Dermis microvascular lymphatic vessel endothelial cell (primary cell): ENCODE results near the gene ANKMY2. TPM values are rescaled to one million over a fixed set of nuclear protein-coding genes. Genes with fewer than 3 reads are reported as not detected.

ENCODE experiments used
- DNase-seq, 2 donors: peaks; one replicate each; pipeline versions ENCODE4 v3.0.0 to v3.0.0-alpha.2; 2010; ENCODE audit warnings: low read depth in 2 of 2
- total RNA-seq: library from RNA; depleted of rRNA; stranded (reverse); fragments of >200 nt; gene quantifications from 2 replicates; pipeline ENCODE4 v1.2.1, GENCODE V29; 2014

Gene ANKMY2
- total RNA-seq, 1 donor from 2014 or later = 8.5 TPM

- DNase-seq = no peak
Measured at GRCh38 chr7:16583834-16584233, 61.7 kb downstream of the ANKMY2 start.

DNA sequence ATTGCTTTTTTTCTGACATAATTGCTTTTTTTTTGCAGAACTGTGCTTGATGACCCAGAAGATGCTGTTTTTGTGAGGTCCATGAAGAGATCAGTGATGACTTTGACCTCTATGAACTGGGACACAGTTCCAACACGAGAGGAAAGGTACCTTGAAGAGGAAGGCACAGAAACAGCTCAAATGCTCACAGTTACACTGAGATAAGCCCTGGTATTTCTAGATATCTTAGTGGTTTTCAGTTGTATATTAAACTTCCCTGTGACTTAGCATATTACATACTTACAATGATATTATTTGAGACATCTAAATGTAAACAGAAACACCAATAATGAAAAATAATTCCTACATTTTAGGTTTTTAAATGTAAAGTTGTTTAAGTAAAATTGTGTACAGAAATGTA, 64.3 kb downstream of the ANKMY2 start:
- no peak for DNase-seq

GRCh38 chr7:16579216-16579615, 66.3 kb downstream of the ANKMY2 start:
- DNase-seq = no peak

DNA sequence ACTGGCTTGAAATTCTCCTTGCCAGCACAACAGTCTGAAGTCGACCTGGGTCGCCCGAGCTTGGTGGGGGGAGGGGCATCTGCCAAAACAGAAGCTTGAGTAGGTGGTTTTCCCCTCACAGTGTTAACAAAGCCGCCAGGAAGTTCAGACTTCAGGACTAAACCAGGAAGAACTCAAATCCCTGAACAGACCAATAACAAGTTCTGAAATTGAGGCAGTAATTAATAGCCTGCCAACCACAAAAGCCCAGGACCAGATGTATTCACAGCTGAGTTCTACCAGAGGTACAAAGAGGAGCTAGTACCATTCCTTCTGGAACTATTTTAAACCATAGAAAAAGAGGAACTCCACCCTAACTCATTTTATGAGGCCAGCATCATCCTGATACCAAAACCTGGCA, 73.6 kb downstream of the ANKMY2 start:
- DNase-seq = no peak

- DNase-seq = peak; percentile 33 to 58
Measured at GRCh38 chr7:16564909-16565426, 80.6 kb downstream of the ANKMY2 start.

DNA sequence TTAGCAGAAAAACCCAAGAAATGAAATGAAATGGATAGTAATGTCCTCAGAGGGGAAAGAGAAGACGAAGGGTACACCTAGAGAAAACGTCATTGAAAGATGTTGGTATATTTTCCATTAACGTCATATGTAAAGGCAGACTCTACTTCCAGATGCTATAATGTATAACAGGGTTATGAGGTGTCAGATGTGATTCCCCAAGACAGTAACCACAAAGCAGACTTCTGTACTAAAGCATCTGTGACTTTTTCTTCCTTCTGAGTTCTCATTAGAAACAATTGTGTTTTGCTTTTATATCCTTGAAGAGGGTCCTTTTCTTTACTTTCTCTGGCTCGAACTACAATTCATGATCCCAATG, 81.6 kb downstream of the ANKMY2 start:
- no peak for DNase-seq

DNA sequence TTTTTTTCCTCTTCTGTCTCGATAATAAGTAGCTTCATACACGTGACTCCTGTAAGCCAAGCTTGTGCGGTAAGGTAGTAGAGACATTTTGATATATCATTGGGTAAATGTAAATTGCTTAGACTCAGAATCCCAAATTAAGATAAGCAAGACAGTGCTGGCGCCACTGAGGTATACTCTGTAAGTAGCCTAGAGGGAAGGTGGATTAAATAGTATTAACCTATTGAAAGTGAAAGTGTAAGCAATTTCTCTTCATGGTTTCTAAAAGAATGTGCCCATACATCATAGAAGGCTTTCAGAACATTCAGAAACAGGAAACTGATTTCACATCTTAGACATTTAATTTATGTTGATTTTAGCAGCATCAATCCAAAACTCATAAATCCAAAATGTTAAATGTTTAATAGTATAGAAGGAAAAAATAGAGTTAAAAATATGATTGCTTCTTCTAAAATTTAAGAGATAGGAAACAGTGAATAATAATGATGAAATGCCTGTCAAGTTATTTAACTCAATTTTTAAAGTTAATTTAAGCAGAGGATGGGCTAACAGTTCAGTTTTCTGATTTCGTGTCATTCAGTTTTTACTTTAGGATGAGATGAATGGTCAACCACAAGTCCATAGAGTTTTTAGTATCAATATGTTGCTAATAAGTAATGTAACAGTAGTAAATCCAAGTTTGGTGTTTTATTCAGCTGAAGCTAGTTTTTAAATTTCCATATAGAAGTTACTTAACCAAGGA, 82.1 kb downstream of the ANKMY2 start:
- no peak for DNase-seq

DNA sequence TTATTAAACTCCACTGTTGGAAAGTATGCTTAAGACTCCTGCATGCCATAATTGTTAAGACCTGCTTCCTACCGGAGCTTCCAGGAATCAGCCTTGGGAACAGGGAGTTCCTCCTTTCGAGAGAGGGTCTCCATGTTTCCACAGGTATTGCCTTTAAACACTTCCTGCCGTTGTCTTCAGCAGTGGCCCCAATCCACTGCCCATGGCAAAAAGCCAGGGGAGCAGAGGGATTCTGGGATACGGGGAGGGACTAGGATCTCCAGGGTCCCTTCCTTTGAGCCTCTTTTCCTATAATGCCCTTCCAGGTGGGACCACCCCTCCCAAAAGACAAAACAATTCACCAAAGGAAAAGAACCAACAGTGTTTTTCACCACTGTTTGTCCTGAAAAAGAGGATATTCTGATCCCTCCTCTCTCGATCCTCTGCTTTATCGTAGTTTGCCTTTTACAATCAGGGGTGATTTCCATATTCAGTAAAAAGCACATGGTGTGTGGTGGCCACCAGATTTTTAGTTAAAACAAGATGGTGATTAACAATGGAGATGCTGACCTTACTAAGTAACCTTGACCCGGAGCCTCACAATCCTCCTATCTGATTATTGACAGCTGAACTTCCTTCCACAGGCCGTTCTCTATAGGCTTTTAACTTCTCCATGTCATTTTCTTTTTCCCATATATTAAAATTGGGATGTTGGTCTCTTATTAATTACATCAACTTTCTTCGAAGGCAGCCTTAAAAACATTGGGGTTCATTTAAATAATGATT, 82.9 kb downstream of the ANKMY2 start:
- DNase-seq = no peak

GRCh38 chr7:16561943-16562342, 83.6 kb downstream of the ANKMY2 start:
- DNase-seq = no peak

GRCh38 chr7:16559497-16560179, 85.9 kb downstream of the ANKMY2 start:
- no peak for DNase-seq

GRCh38 chr7:16558761-16559302, 86.7 kb downstream of the ANKMY2 start:
- DNase-seq = no peak

GRCh38 chr7:16556359-16556758, 89.2 kb downstream of the ANKMY2 start:
- no peak for DNase-seq

GRCh38 chr7:16554518-16555236, 90.9 kb downstream of the ANKMY2 start:
- DNase-seq = no peak

GRCh38 chr7:16550671-16551070, 94.9 kb downstream of the ANKMY2 start:
- no peak for DNase-seq

Other genes with a start within 250 kb of the ANKMY2 start
- 1.2 and 1.8 TPM in 2 replicates for gene CRPPA, start 224.2 kb downstream of the ANKMY2 start, total RNA-seq
- not detected in 2 replicates for gene SOSTDC1, start 180.0 kb downstream of the ANKMY2 start, total RNA-seq
- gene LRRC72, start 118.9 kb downstream of the ANKMY2 start, total RNA-seq = not detected in 2 replicates
- 66.8 and 78.4 TPM in 2 replicates for gene BZW2, start 427 bp upstream of the ANKMY2 start, total RNA-seq
- 37.7 and 42.6 TPM in 2 replicates for gene TSPAN13, start 108.0 kb upstream of the ANKMY2 start, total RNA-seq
- gene AGR2, start 159.2 kb upstream of the ANKMY2 start, total RNA-seq = not detected in 2 replicates
- gene AGR3, start 236.2 kb upstream of the ANKMY2 start, total RNA-seq = not detected in 2 replicates